HL-60 (cell line): Measurements from ENCODE around the gene LRRC8B.

ENCODE experiments used
- CTCF ChIP-seq: IDR thresholded peaks from one replicate; pipeline ENCODE4 v1.5.1; 2011; ENCODE audit warnings: low read length, control low read depth, inconsistent platforms; ENCODE audit not compliant: insufficient read depth
- GABPA ChIP-seq: IDR thresholded peaks from 2 replicates; pipeline ENCODE4 v1.6.1; 2012; ENCODE audit warnings: low read depth
- POLR2AphosphoS5 ChIP-seq: IDR thresholded peaks from 2 replicates; pipeline ENCODE4 v1.6.1; 2012; ENCODE audit warnings: low read depth
- REST ChIP-seq: IDR thresholded peaks from 2 replicates; pipeline ENCODE4 v1.6.1; 2012; ENCODE audit warnings: low read depth; ENCODE audit not compliant: insufficient replicate concordance

GRCh38 chr1:89630048-89630447, 105.4 kb downstream of the LRRC8B start:
- TF ChIP-seq CTCF, result no peak
- TF ChIP-seq POLR2AphosphoS5, result no peak
- no peak for TF ChIP-seq GABPA
- TF ChIP-seq REST, result no peak
